Endothelial cell of umbilical vein (primary cell): ENCODE data around the gene AMZ1. TPM values are rescaled to one million over a fixed set of nuclear protein-coding genes. Genes with fewer than 3 reads are reported as not detected.

Experiments
- BruUV-seq: library from RNA; stranded (reverse); fragments of 400-500 nt; replicated peaks from 2 replicates; lab custom pipeline; 2021; lab: Mats Ljungman, UMichigan
- CTCF ChIA-PET: fragments of 300-600, 350-600 bp; sonication (Branson Sonifier 250); formaldehyde crosslinking; loops from one replicate; lab custom pipeline; 2021; ENCODE audit warnings: antibody characterized with exemption, inconsistent platforms; lab: Charles Lee
- POLR2A ChIA-PET: fragments of 300-600, 350-600 bp; sonication (Branson Sonifier 250); formaldehyde crosslinking; loops from one replicate; lab custom pipeline; 2021; ENCODE audit warnings: antibody characterized with exemption, inconsistent platforms; lab: Charles Lee
- DNase-seq: peaks from one replicate; pipeline ENCODE4 v3.0.0-alpha.2; 2011; ENCODE audit warnings: low read depth, low spot score
- FAIRE-seq: peaks from 2 replicates; lab custom pipeline; 2011; peaks lifted over from hg19 to GRCh38; lab: Jason Lieb, UNC
- H2AFZ ChIP-seq: 2 replicates; pipeline ENCODE4 v1.6.0; 2012; ENCODE audit warnings: low read depth, low read length, control low read depth, inconsistent platforms
- H3K27ac ChIP-seq: 2 replicates; pipeline ENCODE4 v1.5.1; 2011; ENCODE audit warnings: low read depth, mild to moderate bottlenecking, control low read depth, low read length, moderate library complexity; ENCODE audit not compliant: insufficient read depth
- H3K27me3 ChIP-seq, 2 experiments: 2 replicates each; pipeline versions ENCODE4 v1.6.0 to v1.6.1; 2011; ENCODE audit warnings: low read length in 2 of 2, mixed read lengths in 1 of 2; ENCODE audit not compliant: control insufficient read depth in 2 of 2, insufficient read depth in 2 of 2
- H3K36me3 ChIP-seq, 2 experiments: 2 replicates in 1 of 2; 3 replicates in 1 of 2; pipeline ENCODE4 v1.5.1; 2011; ENCODE audit warnings: low read length in 2 of 2, mild to moderate bottlenecking in 1 of 2, moderate library complexity in 1 of 2; ENCODE audit not compliant: control insufficient read depth in 2 of 2, insufficient read depth in 2 of 2; ENCODE audit errors: extremely low read depth in 1 of 2
- H3K4me1 ChIP-seq: 3 replicates; pipeline ENCODE4 v1.5.1; 2011; ENCODE audit warnings: mild to moderate bottlenecking, low read length; ENCODE audit not compliant: control insufficient read depth, insufficient read depth; ENCODE audit errors: extremely low read depth
- H3K4me2 ChIP-seq: 2 replicates; pipeline ENCODE4 v1.6.1; 2011; ENCODE audit warnings: low read length, control low read depth, mixed read lengths; ENCODE audit not compliant: insufficient read depth
- H3K4me3 ChIP-seq, 3 experiments: fragments of 200-600 bp in 1 of 3; sonication (generic), shearing (Covaris generic) in 1 of 3; replicated peaks in 1 of 3; 2 replicates each; pipeline ENCODE4 v1.5.1; 2011 to 2016; ENCODE audit warnings: control low read depth in 3 of 3, low read length in 3 of 3, mild to moderate bottlenecking in 2 of 3, inconsistent platforms in 1 of 3, low read depth in 1 of 3, moderate library complexity in 1 of 3; ENCODE audit not compliant: insufficient read depth in 1 of 3
- H3K79me2 ChIP-seq: 2 replicates; pipeline ENCODE4 v1.6.0; 2012; ENCODE audit warnings: low read length, inconsistent platforms; ENCODE audit not compliant: control insufficient read depth, insufficient read depth
- H3K9ac ChIP-seq: replicated peaks from 2 replicates; pipeline ENCODE3; 2011; ENCODE audit warnings: low read length, control low read depth; ENCODE audit not compliant: insufficient read depth; ENCODE audit errors: extremely low read depth
- H3K9me1 ChIP-seq: replicated peaks from 3 replicates; pipeline ENCODE4 v1.6.0; 2011; ENCODE audit warnings: mild to moderate bottlenecking, low read length; ENCODE audit not compliant: control insufficient read depth, insufficient read depth; ENCODE audit errors: extremely low read depth
- H3K9me3 ChIP-seq: replicated peaks from 2 replicates; pipeline ENCODE4 v1.5.1; 2012; ENCODE audit warnings: low read length, inconsistent platforms; ENCODE audit not compliant: control insufficient read depth, insufficient read depth
- H4K20me1 ChIP-seq: replicated peaks from 2 replicates; pipeline ENCODE3; 2011; ENCODE audit warnings: mild to moderate bottlenecking, low read length; ENCODE audit not compliant: control insufficient read depth, insufficient read depth; ENCODE audit errors: extremely low read depth
- CTCF ChIP-seq, 2 donors: IDR thresholded peaks; 1 replicate in 1 of 2; 2 replicates in 1 of 2; pipeline ENCODE4 v1.5.1; 2011; ENCODE audit warnings: low read length in 2 of 2, mild to moderate bottlenecking in 2 of 2, moderate library complexity in 2 of 2, control low read depth in 1 of 2, inconsistent platforms in 1 of 2, low read depth in 1 of 2; ENCODE audit not compliant: insufficient read depth in 1 of 2; ENCODE audit errors: extremely low read depth in 1 of 2
- EZH2 ChIP-seq: IDR thresholded peaks from 2 replicates; pipeline ENCODE4 v1.6.1; 2012; ENCODE audit warnings: borderline replicate concordance, low read depth, mild to moderate bottlenecking, moderate library complexity, low read length, inconsistent platforms; ENCODE audit not compliant: severe bottlenecking
- FOS ChIP-seq: IDR thresholded peaks from 2 replicates; pipeline ENCODE4 v1.6.1; 2011; ENCODE audit warnings: mild to moderate bottlenecking, low read length, moderate library complexity, borderline replicate concordance; ENCODE audit not compliant: insufficient read depth
- GATA2 ChIP-seq: IDR thresholded peaks from 2 replicates; pipeline ENCODE4 v1.7.0; 2011; ENCODE audit warnings: low read depth, mild to moderate bottlenecking, moderate library complexity, mixed read lengths, low read length; ENCODE audit not compliant: insufficient read length, insufficient read depth
- JUN ChIP-seq: IDR thresholded peaks from 2 replicates; pipeline ENCODE4 v1.6.1; 2011; ENCODE audit warnings: borderline replicate concordance, low read depth; ENCODE audit not compliant: insufficient read length, insufficient read depth
- MAX ChIP-seq: IDR thresholded peaks from 2 replicates; pipeline ENCODE4 v1.6.1; 2011; ENCODE audit not compliant: insufficient read depth, insufficient read length
- MYC ChIP-seq: IDR thresholded peaks from one replicate; pipeline ENCODE4 v1.6.1; 2011; ENCODE audit warnings: mild to moderate bottlenecking, low read depth, low read length
- POLR2A ChIP-seq: IDR thresholded peaks from 2 replicates; pipeline ENCODE4 v1.6.1; 2012; ENCODE audit warnings: low read depth, mild to moderate bottlenecking, control low read depth, low read length
- POLR2AphosphoS5 ChIP-seq: IDR thresholded peaks from 2 replicates; pipeline ENCODE4 v1.6.1; 2012; ENCODE audit warnings: low read depth, mild to moderate bottlenecking, control low read depth, low read length, moderate library complexity; ENCODE audit not compliant: insufficient read depth
- dilution Hi-C: fragments of 300-500 bp; cut with MboI; formaldehyde crosslinking; loops from one replicate; pipeline ENCODE4 v1.15.0; 2019; ENCODE audit warnings: low sequenced_read_pairs; ENCODE audit not compliant: extremely low pct_ligation_motif_present
- intact Hi-C: fragments of 100-400 bp; cut with micrococcal nuclease; formaldehyde crosslinking; loops from one replicate; pipeline ENCODE4 v1.10.0; 2022
- polyA plus RNA-seq, 4 experiments: library from polyadenylated mRNA; depleted of rRNA in 3 of 4; stranded (reverse) in 3 of 4; unstranded in 1 of 4; fragments of >200 nt; gene quantifications; 2 replicates each; pipeline versions ENCODE4 v1.2.1 to v1.2.3, GENCODE V29; 2011 to 2012; ENCODE audit warnings: missing spikeins in 1 of 4
- total RNA-seq: library from RNA; stranded (reverse); gene quantifications from 2 replicates; pipeline ENCODE4 v1.2.3, GENCODE V29; 2021

AMZ1 gene
- total and polyA plus RNA-seq, 2 donors (not counting 3 experiments of a cell fraction or from before 2014, with no cell fraction given) = not detected

- H3K36me3 ChIP-seq = peaks cover 15 to 31% of the 10 kb centered on the region in 2 experiments
- no peak overlapping the region for H3K4me2 ChIP-seq
- H2AFZ ChIP-seq = no peak overlapping the region
- DNase-seq (no peak), FAIRE-seq (no peak)
- H3K4me1 ChIP-seq = peaks cover 31% of the 10 kb centered on the region
- intact Hi-C loops = no loop called here
- H3K4me3 ChIP-seq = no peak overlapping the region
- CTCF ChIA-PET = interaction anchor here (5.4 kb wide), 1 partner anchor 39 kb away, joined by 55 read pairs; no protein-coding TSS in a partner anchor
- peaks cover 39% of the 10 kb centered on the region for H3K79me2 ChIP-seq
- no peaks in the 10 kb centered on the region for H4K20me1 ChIP-seq
- dilution Hi-C loops = no loop called here
- no peak overlapping the region for H3K9ac ChIP-seq
- H3K9me1 ChIP-seq = no peaks in the 10 kb centered on the region
- POLR2A ChIA-PET = no interaction called here
- H3K27ac ChIP-seq = no peak overlapping the region
- BruUV-seq = no TSS peak
- no peaks in the 10 kb centered on the region for H3K9me3 ChIP-seq
- no peaks in the 10 kb centered on the region for H3K27me3 ChIP-seq
- no peak for TF ChIP-seq FOS
- no peak for TF ChIP-seq POLR2AphosphoS5
- no peak for TF ChIP-seq CTCF (IDR thresholded peaks at IDR 0.05; ENCODE audit: extremely low read depth in 1 of 2, insufficient read depth in 1 of 2, low read depth in 1 of 2, low read length in 2 of 2)
- TF ChIP-seq MYC = no peak
- TF ChIP-seq EZH2 = no peak
- TF ChIP-seq MAX = no peak
- TF ChIP-seq JUN = no peak
- no peak for TF ChIP-seq GATA2
- no peak for TF ChIP-seq POLR2A
Observed at GRCh38 chr7:2646336-2646679, 41.7 kb upstream of the AMZ1 start.
